HG02588 (cell line): ENCODE data around the gene SRCIN1.

ENCODE experiments used
- ATAC-seq: cut with Tn5 transposase; IDR thresholded peaks from one replicate; pipeline ENCODE4 v1.9.1; 2021; ENCODE audit warnings: mild to moderate bottlenecking, moderate library complexity; ENCODE audit not compliant: unreplicated experiment

The SRCIN1 gene

GRCh38 chr17:38566666-38567031, 39.1 kb downstream of the SRCIN1 start:
- ATAC-seq = no peak

GRCh38 chr17:38565853-38566665, 39.7 kb downstream of the SRCIN1 start:
- ATAC-seq = no peak

GRCh38 chr17:38564869-38565268, 40.9 kb downstream of the SRCIN1 start:
- no peak for ATAC-seq

DNA sequence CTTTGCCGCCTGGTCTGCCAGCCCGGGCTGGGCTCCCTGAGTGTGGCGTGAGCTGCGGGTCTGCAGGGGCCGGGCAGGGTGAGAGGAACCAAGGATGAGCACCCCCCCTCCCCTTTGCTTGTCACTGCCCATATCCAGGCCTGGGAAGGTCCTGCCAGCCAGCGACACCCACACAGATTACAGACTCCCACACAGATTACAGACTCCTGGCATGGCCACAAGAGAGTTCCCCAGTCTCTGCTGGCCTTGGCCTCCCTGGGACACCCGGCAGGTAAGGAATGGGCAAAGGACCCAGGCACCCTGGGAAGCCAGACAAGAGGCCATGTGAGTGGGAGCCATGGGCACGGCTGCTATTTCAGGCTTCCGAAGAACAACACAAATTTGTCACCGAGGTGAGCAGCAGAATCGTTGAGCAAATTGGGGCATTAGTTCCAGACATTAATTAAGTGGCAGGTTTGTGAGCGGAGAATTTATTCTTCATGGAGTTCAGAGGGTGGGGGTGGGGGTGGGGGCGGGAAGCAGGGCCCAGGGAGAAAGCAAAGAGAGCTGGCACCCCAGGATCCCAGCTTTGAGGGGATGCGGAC, 41.4 kb downstream of the SRCIN1 start:
- no peak for ATAC-seq

DNA sequence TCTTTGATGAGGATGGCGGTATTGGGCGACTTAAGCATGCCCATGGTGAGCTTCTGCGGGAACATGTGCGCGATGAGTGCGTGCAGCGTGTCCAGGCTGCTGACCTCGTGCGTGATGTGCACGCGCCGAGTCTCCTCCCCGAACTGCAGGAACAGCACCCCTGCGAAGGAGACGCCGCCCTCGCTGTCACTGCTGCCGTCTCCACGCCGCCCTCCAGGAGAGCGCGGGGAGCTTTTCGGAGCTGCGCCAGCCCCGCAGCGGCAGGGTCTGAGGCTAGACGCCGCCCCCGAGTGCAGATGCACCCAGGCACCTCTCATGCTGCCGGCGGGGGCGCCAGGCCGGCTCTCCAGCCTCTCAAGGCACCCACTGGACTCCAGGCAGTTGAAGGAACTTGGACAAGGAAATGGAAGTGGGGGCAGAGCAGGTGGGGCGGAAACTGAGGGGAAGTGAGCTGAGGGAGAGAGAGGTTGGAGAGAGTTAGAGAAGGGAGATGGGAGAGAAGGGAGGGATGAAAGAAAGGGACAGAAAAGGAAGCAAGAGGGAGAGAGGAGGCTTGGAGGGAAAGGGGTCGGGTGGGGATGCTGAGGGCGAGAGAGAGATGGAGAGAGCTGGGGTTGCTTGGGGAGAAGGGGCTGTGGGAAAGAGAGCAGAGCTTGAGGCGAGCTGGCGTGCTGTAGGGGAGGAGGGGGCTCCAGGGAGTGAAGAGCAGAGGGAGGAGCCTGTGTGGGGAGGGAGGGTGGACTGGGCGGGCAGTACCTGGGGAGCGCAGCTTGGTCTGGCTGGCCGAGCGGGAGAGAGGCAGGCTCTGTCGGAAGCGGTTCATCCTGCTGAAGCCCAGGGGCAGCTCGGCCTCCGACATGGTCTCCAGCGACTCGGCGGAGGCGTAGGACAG, 42.1 kb downstream of the SRCIN1 start:
- ATAC-seq = no peak

- ATAC-seq = no peak
Measured at GRCh38 chr17:38562903-38563302, 42.8 kb downstream of the SRCIN1 start.

DNA sequence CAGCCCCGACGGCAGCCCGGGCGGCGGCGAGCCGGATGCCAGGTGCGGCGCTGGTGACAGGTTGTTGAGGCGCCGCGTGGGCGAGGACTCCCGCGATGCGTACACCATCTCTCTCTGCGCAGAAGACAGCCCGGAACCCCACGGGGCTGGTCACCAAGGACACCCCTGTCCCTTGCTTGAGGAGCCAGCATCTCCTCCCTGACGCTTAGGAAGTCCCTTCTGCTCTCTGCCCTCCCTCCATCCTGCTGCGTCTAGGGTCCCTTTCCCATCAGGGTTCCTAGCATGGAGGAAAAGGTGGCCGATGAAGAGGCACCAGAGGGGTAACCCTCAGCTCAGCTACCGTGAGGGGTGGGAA, 43.6 kb downstream of the SRCIN1 start:
- no peak for ATAC-seq

GRCh38 chr17:38561416-38562214, 44.1 kb downstream of the SRCIN1 start:
- no peak for ATAC-seq

- no peak for ATAC-seq
Measured at GRCh38 chr17:38560503-38561318, 45.0 kb downstream of the SRCIN1 start.

DNA sequence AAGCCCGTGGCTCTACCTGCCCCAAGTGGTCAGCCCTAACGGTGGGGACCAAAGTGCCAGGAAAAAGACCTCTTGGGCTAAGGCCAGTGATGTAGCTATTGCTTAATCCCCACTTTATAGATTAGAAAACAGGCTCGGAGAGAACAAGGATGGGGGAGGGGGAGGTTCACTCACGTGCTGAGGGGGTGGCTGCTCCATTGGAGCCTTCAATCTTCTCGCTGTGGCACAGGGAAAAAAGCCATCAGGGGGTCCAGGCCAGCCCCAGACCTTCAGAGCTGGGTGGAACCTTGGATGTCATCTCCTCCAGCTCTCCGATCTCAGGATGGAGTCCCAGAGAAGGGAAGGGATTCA, 45.9 kb downstream of the SRCIN1 start:
- no peak for ATAC-seq

DNA sequence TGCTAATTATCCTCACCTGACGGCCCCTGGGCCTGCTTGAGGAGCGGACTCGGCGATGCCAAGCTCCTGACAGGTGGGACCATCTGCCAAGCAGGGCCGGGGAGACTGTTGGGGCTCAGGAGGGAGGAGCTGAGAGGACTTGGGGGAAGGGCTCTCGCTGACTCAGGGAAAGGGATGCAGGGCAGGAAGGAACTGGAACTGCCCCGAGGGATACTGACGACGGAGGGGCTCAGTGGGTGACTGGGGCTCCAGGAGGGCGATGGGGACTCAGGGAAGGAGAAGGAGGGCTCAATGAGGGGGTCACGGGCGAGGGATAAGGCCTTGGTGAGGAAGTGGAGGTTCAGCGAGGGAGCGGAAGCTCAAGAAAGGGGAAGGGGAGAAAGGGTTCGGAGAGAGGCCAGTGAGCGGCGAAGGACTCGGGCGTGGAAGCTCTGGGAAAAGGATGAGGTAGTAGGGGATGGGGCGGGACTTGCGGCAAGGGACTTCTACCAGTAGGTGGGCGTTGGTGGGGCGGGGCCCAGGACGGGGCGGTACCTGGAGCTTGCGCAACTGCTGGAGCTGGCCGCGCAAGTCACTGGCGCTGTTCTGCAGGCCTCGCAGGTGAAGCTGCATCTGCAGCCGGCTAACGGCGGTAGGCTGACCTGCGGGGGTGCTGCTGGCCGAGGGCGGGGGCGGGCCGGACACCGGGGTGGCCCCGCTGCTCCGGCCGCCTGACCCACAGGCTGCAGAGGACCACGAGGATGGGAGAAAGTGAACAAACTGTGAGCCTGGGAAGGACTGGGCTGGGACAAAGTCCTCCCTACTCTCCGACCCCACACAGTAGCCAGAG, 46.5 kb downstream of the SRCIN1 start:
- ATAC-seq = peak; percentile 57

DNA sequence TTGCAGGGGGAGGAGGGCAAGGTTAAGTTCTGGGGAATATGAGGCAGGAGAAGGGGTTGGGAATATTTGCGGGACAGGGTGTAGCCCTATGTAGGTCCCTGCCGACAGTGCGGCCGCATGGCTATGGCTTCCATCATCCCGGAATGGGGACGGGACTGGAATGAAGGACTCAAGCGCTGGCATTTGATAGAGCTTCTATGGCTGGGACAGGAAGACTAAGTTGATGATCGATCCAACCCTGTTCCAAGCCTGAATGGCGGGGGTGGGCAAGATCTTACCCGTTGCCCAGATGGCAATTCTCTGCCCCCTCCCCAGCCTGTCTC, 47.1 kb downstream of the SRCIN1 start:
- ATAC-seq = no peak

- peak; percentile 55 for ATAC-seq
Measured at GRCh38 chr17:38557836-38558727, 47.7 kb downstream of the SRCIN1 start.

- no peak for ATAC-seq
Measured at GRCh38 chr17:38557396-38557795, 48.4 kb downstream of the SRCIN1 start.

- ATAC-seq = no peak
Measured at GRCh38 chr17:38556239-38556638, 49.5 kb downstream of the SRCIN1 start.

- ATAC-seq = no peak
Measured at GRCh38 chr17:38554430-38555350, 51.1 kb downstream of the SRCIN1 start.

DNA sequence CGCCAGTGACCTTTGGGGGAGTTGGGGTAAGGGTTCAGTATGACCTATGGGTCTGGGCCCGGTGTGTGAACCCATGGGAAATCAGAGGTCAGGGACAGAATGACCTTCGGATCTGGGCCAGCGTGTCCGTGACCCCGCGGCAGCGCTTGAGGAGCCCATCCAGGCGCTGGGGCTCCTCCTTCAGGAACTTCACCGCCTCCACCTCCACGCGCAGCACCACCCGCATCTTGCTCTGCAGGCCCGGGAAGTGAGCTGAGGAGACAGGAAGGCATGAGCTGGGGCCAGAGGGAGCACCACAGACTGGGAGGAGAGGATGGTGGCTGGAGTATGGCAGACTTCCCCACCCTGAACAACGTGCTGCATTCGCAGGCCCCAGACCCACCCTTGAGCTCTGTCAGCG, 53.4 kb downstream of the SRCIN1 start:
- ATAC-seq = no peak
